HepG2 (cell line): ENCODE data around the gene MPC2. TPM values are rescaled to one million over a fixed set of nuclear protein-coding genes. Genes with fewer than 3 reads are reported as not detected.

ENCODE experiments used
- ADNP ChIP-seq: sonication (generic); formaldehyde crosslinking; IDR thresholded peaks from 2 replicates; pipeline ENCODE4 v1.4.0; 2020; ENCODE audit warnings: missing genetic modification reagents
- ATF2 ChIP-seq: sonication (generic); formaldehyde crosslinking; IDR thresholded peaks from 2 replicates; pipeline ENCODE4 v1.4.0; 2020; ENCODE audit warnings: missing genetic modification reagents
- ESRRA ChIP-seq: sonication (generic); formaldehyde crosslinking; IDR thresholded peaks from 2 replicates; pipeline ENCODE4 v1.5.1; 2020; ENCODE audit warnings: mild to moderate bottlenecking, low read depth, missing genetic modification reagents
- EZH2 ChIP-seq: conservative IDR thresholded peaks from 2 replicates; pipeline ENCODE4 v1.6.1; 2012; ENCODE audit warnings: mild to moderate bottlenecking, low read depth, low read length, moderate library complexity
- KAT7 ChIP-seq: IDR thresholded peaks from 2 replicates; pipeline ENCODE4 v1.6.1; 2018; ENCODE audit warnings: borderline replicate concordance, missing compliant biosample characterization
- MYC ChIP-seq: sonication (generic); formaldehyde crosslinking; IDR thresholded peaks from 2 replicates; pipeline ENCODE4 v1.9.0; 2021; ENCODE audit warnings: missing genetic modification reagents, borderline replicate concordance
- NFKB2 ChIP-seq: sonication (generic); formaldehyde crosslinking; IDR thresholded peaks from 2 replicates; pipeline ENCODE4 v1.4.0; 2020; ENCODE audit warnings: missing genetic modification reagents, borderline replicate concordance
- NFYB ChIP-seq: sonication (generic); formaldehyde crosslinking; IDR thresholded peaks from 2 replicates; pipeline ENCODE4 v1.4.0; 2020; ENCODE audit warnings: missing genetic modification reagents
- NR2F1 ChIP-seq, 2 experiments: fragments of 450-650 bp in 1 of 2; formaldehyde crosslinking in 1 of 2; IDR thresholded peaks; 2 replicates each; pipeline versions ENCODE4 v1.5.0 to v1.6.1; 2016 to 2020; ENCODE audit warnings: mild to moderate bottlenecking in 1 of 2, missing compliant biosample characterization in 1 of 2, missing genetic modification reagents in 1 of 2, moderate library complexity in 1 of 2
- PRPF4 ChIP-seq: fragments of 200-400 bp; formaldehyde crosslinking; IDR thresholded peaks from 2 replicates; pipeline ENCODE4 v1.6.1; 2016; ENCODE audit warnings: low read length, low read depth; ENCODE audit not compliant: poor library complexity, severe bottlenecking
- STAG1 ChIP-seq: sonication (generic); formaldehyde crosslinking; IDR thresholded peaks from 2 replicates; pipeline ENCODE4 v1.4.0; 2020; ENCODE audit warnings: missing genetic modification reagents
- STAT6 ChIP-seq: sonication (generic); formaldehyde crosslinking; IDR thresholded peaks from 2 replicates; pipeline ENCODE4 v1.4.0; 2020; ENCODE audit warnings: missing genetic modification reagents, mild to moderate bottlenecking, borderline replicate concordance
- TERF1 ChIP-seq: sonication (generic); formaldehyde crosslinking; IDR thresholded peaks from 2 replicates; pipeline ENCODE4 v1.8.0; 2022; ENCODE audit warnings: mild to moderate bottlenecking, missing genetic modification reagents, moderate library complexity
- ZBTB42 ChIP-seq: sonication (generic); formaldehyde crosslinking; IDR thresholded peaks from 2 replicates; pipeline ENCODE4 v1.5.0; 2020; ENCODE audit warnings: mild to moderate bottlenecking, missing genetic modification reagents
- ZFX ChIP-seq: sonication (generic); formaldehyde crosslinking; IDR thresholded peaks from 2 replicates; pipeline ENCODE4 v1.4.0; 2020; ENCODE audit warnings: mild to moderate bottlenecking, low read depth, missing genetic modification reagents, moderate library complexity
- ZNF44 ChIP-seq: sonication (generic); formaldehyde crosslinking; IDR thresholded peaks from 2 replicates; pipeline ENCODE4 v1.5.1; 2020; ENCODE audit warnings: mild to moderate bottlenecking, missing genetic modification reagents
- ZNF552 ChIP-seq: sonication (generic); formaldehyde crosslinking; IDR thresholded peaks from 2 replicates; pipeline ENCODE4 v1.9.0; 2022; ENCODE audit warnings: missing genetic modification reagents, mild to moderate bottlenecking, borderline replicate concordance
- ZNF614 ChIP-seq: IDR thresholded peaks from 2 replicates; pipeline ENCODE4 v1.6.1; 2018; ENCODE audit warnings: missing biosample characterization, missing genetic modification reagents, inconsistent platforms, borderline replicate concordance
- ZNF704 ChIP-seq: sonication (generic); formaldehyde crosslinking; IDR thresholded peaks from 2 replicates; pipeline ENCODE4 v1.8.1; 2023; ENCODE audit warnings: mild to moderate bottlenecking, inconsistent platforms, moderate library complexity, missing genetic modification reagents, borderline replicate concordance
- polyA plus RNA-seq, 8 experiments: library from polyadenylated mRNA; depleted of rRNA in 3 of 8; stranded (reverse) in 7 of 8; unstranded in 1 of 8; fragments of >200 nt; fragmentation: Illumina TruSeq in 4 of 8; extraction: Trizol in 4 of 8; gene quantifications; 2 replicates each; pipeline versions ENCODE4 v1.2.1 to v1.2.3, GENCODE V29; 2011 to 2016; ENCODE audit warnings: low read depth in 4 of 8, missing spikeins in 1 of 8, mixed read lengths in 1 of 8; ENCODE audit not compliant: insufficient read depth in 1 of 8
- total RNA-seq, 5 experiments: library from RNA; depleted of rRNA; stranded (reverse); fragments of >200 nt; fragmentation: Illumina TruSeq; extraction: Trizol; gene quantifications; 2 replicates each; pipeline ENCODE4 v1.2.3, GENCODE V29; 2016; ENCODE audit warnings: low read depth in 1 of 5
- TF ChIP-seq, protein P1 (sequence below): IDR thresholded peaks from 2 replicates; pipeline ENCODE4 v1.6.1; 2016
- TF ChIP-seq, protein P2 (sequence below): sonication (generic); formaldehyde crosslinking; IDR thresholded peaks from 2 replicates; pipeline ENCODE4 v1.5.1; 2020; ENCODE audit warnings: mild to moderate bottlenecking, moderate library complexity, missing genetic modification reagents

The MPC2 gene
- total and polyA plus RNA-seq, 2 of the 13 experiments (the other 11 are each of a cell fraction or from before 2014, with no cell fraction given), result 38.8 to 136 TPM

- TF ChIP-seq ATF2 (CRISPR knock-in tag) (no peak; the same call in 1 of the 2 replicates), PRPF4 (no peak), ZNF614 (CRISPR knock-in tag) (peak; percentile 46; the same call in 1 of the 2 replicates), ESRRA (CRISPR knock-in tag) (no peak), ZNF552 (CRISPR knock-in tag) (no peak), ADNP (CRISPR knock-in tag) (0 out of 2 replicates have a peak, but pooled peaks have one; percentile 24), EZH2 (no peak), NR2F1 (CRISPR knock-in tag; IDR thresholded peaks at IDR 0.05) (no peak), ZFX (CRISPR knock-in tag) (peak; percentile 70), ZBTB42 (no peak), KAT7 (0 out of 2 replicates have a peak, but pooled peaks have one; percentile 46), ZNF44 (CRISPR knock-in tag) (no peak), ZNF704 (no peak), STAG1 (CRISPR knock-in tag) (peak; percentile 63), TERF1 (no peak), MYC (CRISPR knock-in tag) (peak; percentile 21; the same call in 1 of the 2 replicates), NFYB (CRISPR knock-in tag) (0 out of 2 replicates have a peak, but pooled peaks have one; percentile 28), NFKB2 (CRISPR knock-in tag) (no peak), STAT6 (CRISPR knock-in tag) (no peak)
- TF ChIP-seq, protein P1, sequence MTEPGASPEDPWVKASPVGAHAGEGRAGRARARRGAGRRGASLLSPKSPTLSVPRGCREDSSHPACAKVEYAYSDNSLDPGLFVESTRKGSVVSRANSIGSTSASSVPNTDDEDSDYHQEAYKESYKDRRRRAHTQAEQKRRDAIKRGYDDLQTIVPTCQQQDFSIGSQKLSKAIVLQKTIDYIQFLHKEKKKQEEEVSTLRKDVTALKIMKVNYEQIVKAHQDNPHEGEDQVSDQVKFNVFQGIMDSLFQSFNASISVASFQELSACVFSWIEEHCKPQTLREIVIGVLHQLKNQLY, result no peak
- TF ChIP-seq, protein P2, sequence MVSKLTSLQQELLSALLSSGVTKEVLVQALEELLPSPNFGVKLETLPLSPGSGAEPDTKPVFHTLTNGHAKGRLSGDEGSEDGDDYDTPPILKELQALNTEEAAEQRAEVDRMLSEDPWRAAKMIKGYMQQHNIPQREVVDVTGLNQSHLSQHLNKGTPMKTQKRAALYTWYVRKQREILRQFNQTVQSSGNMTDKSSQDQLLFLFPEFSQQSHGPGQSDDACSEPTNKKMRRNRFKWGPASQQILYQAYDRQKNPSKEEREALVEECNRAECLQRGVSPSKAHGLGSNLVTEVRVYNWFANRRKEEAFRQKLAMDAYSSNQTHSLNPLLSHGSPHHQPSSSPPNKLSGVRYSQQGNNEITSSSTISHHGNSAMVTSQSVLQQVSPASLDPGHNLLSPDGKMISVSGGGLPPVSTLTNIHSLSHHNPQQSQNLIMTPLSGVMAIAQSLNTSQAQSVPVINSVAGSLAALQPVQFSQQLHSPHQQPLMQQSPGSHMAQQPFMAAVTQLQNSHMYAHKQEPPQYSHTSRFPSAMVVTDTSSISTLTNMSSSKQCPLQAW (CRISPR knock-in tag), result 0 out of 2 replicates have a peak, but pooled peaks have one; percentile 35
Observed at GRCh38 chr1:167926486-167926997, 10.3 kb downstream of the MPC2 start (continued).
